GM18907 (cell line): ENCODE data around the gene SENP8.

ENCODE experiments used
- ATAC-seq: cut with Tn5 transposase; IDR thresholded peaks from one replicate; pipeline ENCODE4 v1.9.1; 2021; ENCODE audit warnings: mild to moderate bottlenecking, moderate library complexity; ENCODE audit not compliant: unreplicated experiment

Gene SENP8

DNA sequence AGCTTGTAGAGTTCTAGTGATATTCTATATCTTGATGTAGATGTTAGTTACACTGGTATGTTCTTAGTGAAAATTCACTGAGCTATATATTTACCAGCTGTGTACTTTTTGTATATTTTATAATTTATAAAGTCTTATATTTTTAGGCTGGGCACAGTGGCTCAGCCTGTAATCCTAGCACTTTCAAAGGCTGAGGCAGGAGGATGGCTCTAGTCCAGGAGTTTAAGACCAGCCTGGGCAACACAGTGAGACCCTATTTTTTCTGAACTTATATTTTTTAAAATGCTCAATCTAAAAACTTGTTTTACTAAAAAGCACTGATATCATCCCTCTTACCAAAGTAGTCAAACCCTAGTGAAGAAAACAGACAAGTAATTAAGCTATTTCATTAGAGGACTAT is 5.4 kb upstream of the SENP8 start:
- no peak for ATAC-seq

DNA sequence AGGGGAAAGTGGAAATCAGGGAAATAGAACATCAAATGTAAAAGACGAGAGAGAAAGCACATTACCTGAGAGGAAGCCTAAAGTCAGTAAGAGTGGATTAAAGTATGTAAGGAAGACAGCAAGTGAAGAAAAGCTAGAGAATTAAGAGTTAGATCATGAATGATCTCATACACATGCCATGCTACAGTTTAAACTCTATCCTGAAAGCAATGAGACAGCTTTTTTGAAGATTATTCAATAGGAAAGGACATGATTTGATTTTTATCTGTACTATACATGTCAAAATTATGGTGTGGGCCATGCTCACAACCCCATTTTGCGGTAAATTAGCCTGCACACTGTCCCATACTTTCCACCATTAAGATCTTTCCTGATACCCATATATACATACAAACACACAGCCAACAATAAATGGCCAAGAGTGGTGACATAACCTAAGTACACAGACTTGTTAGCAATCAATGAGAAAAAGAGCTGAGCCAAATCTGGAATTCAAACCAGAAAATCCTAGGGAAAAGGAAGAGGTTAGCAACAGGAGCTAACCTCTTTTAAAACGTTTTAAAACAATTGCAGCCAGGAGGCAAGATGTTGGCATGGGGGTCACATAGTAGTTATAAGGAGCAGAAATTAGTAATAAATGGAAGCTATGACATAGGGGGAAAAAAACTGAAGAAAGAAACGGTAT is 4.7 kb upstream of the SENP8 start:
- no peak for ATAC-seq

DNA sequence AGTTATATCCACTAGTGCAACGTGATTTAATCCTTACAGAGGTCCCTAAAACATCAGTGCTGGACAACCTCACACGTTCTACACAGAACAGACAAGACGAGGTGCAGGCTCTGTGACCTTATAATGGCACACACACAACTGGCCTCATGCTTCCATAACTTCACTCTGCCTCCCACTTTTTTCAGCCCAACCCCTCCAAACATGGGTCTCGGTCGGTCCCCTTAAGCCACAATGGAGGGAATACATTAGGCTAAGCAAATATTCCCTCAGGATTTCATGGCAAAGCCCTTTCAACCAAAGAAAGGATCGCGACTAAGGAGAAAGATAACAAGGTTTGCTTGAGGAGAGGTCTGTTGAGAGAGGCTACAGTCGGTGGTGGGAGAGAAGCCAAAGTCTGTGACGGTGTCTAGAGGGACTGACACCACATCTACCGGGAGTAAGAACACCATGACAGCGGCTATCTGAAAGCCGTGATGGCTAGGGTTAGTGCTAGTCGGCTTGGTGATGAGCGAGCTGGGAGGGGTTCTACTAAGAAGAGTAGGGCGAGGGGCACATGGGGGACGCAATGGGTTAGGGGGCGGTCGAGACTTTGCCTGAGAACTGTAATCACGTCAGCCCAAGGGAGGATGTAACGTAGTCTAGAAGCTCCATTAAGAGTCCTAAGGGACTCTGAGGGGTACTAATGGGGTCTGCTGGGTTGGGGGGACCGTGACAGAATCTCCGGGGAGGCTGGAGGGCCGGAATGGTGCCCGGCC is 1.3 kb upstream of the SENP8 start:
- ATAC-seq = peak; percentile 17

DNA sequence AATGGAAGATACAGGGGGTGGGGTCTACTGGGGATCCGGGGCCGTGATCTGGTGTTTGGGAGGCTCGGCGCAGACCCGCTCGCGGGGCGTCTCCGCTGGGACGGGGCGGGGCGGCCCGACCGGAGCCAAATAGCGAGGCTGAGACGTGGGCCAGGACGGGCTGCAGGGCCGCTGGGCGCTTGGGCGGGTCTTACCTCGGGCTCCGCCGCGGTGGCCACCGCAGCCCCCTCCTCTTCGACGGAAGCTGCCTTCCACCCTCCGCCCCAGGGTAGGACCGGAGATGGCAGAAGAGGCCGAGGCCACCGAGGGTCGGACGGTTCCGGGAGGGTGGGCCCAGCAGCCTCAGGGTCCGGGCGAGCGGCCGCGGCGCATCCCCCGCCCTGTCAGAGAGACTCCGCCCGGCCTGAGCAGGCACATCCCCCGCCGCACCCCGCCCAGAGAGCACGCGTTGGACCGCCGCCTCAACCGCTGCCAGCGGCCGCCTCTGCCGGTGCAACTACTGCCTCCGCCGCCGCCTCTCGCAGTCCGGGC is 652 bp upstream of the SENP8 start:
- peak; percentile 70 for ATAC-seq

DNA sequence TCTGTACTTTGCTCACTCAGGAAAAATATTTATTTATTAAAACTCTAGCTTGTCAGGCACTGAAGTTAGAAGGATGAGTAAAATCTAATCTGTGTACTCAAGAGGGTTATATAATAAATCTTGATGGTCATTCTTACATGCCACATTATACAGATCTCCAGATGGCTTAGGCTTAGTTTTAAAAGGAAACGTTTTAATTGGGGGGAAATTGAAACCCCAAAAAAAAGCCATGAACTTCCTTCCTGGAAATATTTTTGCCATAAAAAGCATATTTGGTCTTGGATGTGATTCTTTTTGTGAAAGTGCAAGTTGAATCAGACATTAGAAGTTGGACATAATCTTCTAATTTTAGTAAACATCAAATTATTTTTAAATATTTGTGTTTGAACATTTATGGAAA is 6.0 kb downstream of the SENP8 start:
- ATAC-seq = no peak

DNA sequence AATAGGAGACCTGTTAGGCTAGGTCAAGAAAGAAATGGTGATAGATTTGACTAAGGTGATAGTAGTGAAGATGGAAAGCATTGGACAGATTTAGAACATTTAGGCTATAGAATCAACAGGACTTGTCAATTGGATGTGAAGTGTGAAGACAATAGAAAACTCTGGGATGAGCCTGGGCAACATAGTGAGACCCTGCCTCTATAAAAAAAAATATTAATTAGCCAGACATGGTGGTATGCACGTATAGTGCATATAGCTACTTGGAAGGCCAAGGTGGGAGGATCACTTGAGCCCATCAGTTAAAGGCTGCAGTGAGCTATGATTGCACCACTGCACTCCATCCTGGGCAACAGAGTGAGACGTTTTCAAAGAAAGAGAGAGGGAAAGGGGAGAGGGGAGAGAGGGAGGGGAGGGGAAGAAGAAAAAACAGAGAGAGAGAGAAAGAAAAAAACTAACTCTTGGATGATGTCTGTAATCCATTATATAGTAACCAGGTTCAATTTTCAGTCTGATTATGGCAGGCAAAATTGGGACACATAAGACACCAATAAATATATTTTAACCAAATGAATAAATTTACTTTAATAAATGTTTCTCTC is 9.6 kb downstream of the SENP8 start:
- ATAC-seq = no peak

DNA sequence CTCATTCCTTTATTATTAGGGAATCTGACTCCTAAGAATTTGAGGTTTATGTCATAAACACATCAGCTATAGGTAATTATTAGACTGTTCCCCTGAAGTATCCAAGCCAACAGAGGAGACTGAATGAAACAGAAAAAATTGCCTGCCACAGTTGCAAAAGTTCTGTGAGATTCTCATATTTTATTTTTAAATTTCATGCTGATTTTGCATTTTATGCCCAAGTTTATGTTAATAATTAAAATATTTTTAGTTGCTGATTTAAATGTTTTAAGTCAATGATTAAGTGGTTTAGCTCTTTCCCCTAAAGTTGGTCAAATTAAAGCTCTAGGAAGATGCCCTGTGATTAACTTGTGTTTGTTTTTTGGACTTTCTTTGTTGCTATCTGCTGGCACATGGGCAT is 10.2 kb downstream of the SENP8 start:
- no peak for ATAC-seq

DNA sequence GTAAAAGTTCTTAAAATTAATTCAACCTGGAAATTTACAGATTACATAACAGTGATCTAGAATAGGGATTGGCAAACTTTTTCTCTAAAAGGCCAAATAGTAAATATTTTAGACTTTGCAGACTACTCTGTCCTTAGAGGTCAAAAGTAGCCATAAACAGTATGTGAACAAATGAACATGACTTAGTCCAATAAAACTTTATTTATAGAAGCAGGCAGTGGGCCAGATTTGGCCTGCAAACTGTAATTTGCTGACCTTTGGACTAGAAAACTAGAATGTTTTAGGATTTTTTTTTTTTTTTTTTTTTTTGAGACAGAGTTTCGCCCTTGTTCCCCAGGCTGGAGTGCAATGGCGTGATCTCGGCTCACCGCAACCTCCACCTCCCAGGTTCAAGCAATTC is 12.1 kb downstream of the SENP8 start:
- no peak for ATAC-seq

DNA sequence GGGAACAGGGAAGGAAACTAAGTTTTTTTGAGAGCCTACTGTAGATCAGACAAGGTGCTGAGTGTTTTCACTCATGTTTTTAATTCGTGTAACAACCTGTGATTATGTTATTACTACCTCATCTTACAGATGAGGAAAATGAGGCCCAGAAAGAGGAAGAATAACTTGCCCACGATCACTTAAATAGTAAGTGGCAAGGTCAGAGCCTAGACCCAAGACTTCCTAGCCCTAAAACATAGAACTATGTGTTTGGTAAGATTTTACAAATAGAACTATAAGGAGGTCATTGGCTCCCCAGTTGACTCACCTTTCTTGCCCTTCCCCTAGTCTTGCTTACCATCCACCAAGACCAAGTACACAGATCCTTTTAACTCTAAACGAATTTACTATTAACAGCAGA is 13.7 kb downstream of the SENP8 start:
- no peak for ATAC-seq

DNA sequence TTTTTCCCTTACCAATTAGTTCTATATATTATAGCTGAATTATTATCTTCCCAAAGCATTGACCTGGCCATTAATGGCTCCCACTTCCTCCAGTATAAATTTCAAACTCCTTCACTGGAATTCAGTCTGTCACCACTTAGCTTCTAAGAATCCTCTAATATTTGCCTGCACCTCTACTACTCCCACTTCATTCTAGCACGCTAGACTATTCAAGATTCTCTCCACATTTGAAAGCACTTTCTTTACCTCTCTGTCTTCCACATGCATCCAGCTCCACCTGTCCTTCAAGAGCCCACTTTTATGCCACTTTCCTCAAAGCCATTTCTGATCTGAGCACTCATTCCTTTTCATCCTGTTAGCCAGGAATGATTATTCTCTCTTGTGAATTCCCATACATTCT is 15.0 kb downstream of the SENP8 start:
- ATAC-seq = no peak

DNA sequence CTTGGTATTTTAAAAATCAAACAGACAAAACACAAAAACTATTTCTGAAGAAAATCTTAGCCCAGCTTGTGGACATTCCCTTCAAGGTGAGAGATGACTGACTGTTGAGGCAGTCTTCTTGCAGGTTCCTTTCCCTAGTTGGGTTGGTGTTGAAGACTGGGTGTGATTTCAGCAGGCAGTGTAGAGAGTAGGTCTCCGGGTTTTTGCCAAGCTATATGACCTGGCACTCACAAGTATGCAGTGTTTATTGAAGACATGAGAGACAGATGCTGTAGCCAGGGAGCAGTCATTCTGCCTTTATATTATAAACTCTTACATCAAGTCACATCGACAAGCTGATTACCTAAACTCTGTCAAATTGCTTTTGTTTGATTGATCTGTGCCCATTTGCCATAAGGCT is 17.5 kb downstream of the SENP8 start:
- no peak for ATAC-seq

DNA sequence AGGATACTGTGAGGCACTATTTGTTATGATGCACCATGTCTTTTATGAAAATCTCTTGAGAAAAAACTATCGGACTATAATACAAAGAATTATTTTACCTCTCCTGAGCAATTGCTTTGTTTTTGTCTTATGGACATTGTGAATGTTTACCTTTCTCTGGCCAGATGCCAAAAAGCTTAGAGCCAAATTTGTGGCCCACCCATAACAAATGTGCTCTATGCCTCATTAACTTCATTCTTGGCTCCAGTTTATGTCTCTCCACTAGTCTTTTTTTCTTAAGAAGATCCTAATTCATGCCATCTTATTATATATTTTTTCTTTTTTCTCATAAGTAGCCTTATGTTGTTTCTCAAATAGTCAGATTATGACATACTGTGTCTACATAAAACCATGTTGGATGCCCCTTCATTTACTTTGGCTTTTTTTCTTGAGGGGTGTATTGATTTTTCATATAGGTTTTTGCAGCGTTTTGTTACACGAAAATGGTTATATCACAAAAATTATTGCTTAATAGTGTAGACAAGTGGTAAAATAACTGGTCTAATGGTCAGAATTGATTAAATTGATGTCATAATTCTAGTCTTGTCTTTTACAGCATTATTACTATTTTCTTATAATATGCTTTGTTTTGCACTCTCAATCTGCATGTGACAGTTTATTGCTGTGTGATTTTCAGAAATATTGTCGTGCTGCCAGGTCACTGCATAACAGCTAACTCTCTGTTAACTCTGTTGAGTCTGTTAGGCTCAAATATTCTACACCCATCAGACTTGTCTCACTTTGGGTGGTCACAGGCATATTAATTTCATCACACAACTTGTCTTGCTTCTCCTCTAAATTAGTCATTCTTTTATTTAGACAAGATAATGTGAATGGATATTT is 18.2 kb downstream of the SENP8 start:
- no peak for ATAC-seq

DNA sequence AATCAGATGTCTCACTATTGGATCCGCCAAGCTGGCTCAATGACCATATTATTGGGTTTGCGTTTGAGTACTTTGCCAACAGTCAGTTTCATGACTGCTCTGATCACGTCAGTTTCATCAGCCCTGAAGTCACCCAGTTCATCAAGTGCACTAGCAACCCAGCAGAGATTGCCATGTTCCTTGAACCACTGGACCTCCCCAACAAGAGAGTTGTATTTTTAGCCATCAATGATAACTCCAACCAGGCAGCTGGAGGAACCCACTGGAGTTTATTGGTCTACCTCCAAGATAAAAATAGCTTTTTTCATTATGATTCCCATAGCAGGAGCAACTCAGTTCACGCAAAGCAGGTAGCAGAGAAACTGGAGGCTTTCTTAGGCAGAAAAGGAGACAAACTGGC is 21.5 kb downstream of the SENP8 start:
- ATAC-seq = no peak

DNA sequence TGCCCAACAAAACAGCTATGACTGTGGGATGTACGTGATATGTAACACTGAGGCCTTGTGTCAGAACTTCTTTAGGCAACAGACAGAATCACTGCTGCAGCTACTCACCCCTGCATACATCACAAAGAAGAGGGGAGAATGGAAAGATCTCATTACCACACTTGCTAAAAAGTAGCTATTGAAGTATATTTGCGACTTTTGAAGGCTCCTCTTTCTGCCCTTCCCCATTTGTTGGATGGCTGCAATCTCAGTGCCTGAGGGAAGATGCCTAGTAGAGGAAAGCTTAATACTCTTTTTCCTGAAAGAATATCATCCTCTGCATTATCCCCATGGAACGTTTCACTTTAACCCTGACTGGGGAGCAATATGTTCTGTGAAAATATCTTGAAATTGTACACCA is 21.9 kb downstream of the SENP8 start:
- ATAC-seq = no peak

DNA sequence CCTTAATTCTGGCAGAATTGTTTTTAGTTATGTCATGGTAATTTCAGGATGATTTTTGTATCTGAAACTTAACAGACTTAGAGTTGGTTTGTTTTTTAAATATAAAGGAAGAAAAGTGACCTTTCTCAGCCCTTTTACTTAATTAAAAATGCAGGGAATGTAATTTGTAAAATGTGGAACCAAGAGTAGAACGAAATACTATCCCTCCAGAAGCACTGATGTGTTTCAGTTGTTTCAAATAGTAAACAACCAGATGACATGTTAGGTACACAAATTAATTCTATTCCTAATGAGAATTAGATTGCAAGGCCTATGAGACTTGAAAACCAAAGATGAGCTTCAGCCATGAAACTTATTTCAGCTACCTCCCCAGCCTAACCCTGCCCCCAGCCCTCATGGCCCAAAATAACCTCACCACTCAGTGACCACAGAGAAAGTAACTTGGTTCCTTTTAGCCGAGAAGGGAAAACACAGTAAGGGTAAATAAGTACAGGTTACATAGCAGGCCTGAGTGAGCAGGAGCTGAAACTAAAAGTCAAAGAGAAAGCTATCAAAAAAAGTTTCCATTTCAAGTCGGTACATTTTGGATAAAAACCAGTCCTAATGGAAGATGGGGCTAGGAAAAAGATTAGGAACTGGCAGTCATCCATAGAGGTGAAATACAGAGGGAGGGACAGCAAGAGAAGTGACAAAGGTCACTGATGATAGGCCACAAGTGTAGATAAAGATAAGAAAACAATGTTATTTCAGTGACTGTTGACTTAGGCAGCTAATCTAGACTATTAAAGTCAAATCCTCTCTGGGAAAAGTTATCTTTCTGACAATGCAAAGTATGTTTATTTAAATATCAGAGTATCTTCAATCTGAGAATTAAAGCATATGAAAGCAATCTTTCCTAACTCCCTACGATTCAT is 23.2 kb downstream of the SENP8 start:
- ATAC-seq = peak; percentile 97

DNA sequence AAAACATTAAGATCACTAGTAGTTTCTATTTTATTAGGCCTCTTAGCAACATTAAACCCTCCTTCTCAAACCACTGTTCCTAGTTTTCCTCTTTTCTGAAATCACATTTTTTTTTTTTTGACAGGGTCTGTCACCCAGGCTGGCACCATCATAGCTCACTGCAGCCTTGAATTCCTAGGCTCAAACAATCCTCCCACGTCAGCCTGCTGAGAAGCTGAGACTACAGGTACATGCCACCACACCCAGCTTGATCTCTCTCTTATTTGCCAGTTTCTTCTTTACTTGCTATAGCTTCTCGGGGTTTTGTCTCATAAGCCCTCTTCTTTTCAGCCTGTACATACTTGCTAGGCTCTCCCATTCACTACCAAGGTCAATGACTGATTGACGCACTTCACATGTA is 28.0 kb downstream of the SENP8 start:
- ATAC-seq = no peak

DNA sequence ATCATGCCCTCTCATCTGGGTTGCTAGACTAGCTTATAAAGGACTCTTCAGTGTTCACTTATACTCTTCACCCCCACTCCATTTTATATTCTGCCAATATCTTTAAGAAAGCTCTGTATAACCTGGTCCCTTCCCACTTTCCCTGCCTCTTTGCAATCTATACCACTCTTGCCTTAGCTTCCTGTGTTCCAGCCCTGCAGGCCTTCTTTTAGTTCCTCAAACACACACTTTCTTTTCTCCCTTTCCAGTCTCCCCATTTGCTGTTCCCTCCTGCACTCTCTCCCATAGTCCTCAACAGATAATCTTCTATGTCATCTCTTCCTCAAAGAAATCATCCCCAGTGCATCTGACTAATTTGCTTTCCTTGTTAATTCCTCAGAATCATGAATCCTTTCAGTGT is 28.7 kb downstream of the SENP8 start:
- ATAC-seq = no peak

DNA sequence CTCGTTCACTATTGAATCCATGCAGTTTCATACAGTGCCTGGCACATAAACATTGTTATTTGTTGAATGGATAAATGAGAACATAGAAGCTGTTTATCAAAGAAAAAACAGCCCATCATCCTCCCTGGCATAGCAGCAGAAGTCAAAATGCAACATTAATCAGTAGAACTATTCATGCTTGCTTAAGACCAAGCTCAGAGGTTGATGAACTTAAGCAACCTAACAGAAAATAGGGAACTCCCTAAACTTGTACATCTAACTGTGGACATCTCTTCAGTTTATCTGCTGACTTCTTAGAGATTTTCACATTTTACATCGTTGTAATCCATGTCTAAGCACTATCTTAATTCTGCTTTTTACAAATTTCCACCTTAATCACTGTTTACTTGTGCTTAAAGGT is 29.2 kb downstream of the SENP8 start:
- no peak for ATAC-seq

DNA sequence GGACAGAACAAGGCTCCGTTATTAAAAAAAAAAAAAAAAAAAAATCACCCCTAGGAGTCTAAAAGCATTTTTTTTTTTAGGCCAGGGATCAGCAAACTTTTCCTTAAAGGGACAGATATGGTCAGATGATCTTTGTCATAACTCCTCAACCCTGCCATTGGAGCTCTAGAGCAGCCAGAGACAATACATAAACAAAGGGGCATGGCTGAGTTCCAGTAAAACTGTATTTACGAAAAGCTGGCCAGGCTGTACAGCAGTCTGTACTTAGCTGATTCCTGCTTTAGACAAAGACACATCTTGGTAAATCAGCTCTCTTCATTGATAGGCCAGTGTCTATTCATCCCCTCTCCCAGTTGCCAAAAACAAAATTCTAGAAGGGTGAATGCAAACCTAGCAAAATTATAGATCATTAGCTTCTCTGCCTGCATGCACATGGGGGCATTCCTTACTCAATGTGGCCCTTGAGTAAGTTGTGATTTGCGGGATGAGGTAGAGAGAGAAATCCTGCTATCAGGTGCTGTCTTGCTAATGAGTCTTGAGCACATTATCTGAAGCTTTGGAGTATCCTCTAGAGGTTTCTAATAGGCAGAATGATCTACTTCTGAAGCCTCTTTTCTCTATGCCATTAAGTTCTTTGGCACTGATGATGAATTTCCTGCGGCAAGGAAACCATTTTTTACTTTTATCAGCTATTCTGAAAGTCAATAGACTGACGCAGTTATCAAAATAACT is 35.2 kb downstream of the SENP8 start:
- ATAC-seq = no peak
